Measurements from ENCODE around the gene PPM1B. TPM values are rescaled to one million over a fixed set of nuclear protein-coding genes. Genes with fewer than 3 reads are reported as not detected.

PPM1B gene
- 10 to 100 TPM; 46.0 to 89.5 (median 78.8) TPM for total RNA-seq
- 10 to 100 TPM; 52.0 to 74.7 TPM for polyA plus RNA-seq
- total RNA-seq: 18.6 reads per million, percentile 49 among the genes with 10 or more reads in this experiment

DNA sequence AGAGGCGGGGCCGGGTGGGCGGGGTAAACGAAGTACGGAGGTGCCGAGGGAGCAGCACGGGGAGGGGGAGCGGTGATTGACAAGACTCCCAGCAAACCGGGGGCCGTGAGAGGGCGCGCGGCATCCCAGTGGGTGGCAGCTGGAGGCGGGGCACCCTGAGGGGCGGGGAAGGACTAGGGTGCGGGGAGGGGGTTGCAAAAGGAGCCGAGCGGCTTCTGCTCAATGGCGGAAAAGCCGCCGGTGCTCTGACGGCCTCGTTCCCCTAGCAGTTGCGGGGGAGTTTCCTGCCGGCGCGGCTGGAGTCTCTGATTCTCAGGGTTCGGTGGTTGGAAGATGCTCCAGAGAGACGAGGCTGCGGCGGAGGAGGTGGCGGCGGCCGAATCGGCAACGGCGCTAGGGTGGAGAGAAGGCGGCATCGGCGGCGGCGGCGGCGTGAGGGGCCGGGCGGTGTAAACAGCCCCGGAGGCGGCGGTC lies at the start of gene PPM1B:
Gene PPM1B, plus strand, starts transcription at position 195 of the 474 bp plus-strand sequence. CDS start 32,325 bp downstream, outside the sequence.
- ATAC-seq (peak; percentile 85), DNase-seq (peak in 4 of 9 donors; percentile 96 to 99 (median 98))
- Mint-ChIP-seq H3K27me3 (no peaks in the 10 kb centered on the region), H3K27ac (peak within 1 kb of the TSS; percentile 99 to 100 (median 100)), H3K4me1 (peaks cover 34 to 44% (median 41%) of the 10 kb centered on the region in 7 donors), H3K4me3 (peak within 1 kb of the TSS; percentile 92 to 100 (median 98)), H3K36me3 (peaks cover 0 to 15% (median 5%) of the 10 kb centered on the region in 5 donors), H3K9me3 (peaks cover 0 to 6% (median 2%) of the 10 kb centered on the region in 11 donors)
- peaks cover 0 to 7% (median 0%) of the 10 kb centered on the region in 3 experiments for H3K36me3 ChIP-seq (ENCODE audit: control insufficient read depth in 2 of 3, insufficient read depth in 3 of 3, low read length in 3 of 3)
- peak within 1 kb of the TSS; percentile 96 for H3K27ac ChIP-seq (ENCODE audit: low read depth, low read length)
- CTCF ChIA-PET: no interaction called here
- intact Hi-C loops (cut with micrococcal nuclease): loop anchor here (1.0 to 5.0 kb wide), 17 partner anchors 48 to 1807 kb away; partner anchors contain the start of genes CAMKMT (in 2 of the 2), DYNC2LI1 (in 2 of the 2), PREPL (in 2 of the 2) and PRKCE (in 2 of the 2)
- no peaks in the 10 kb centered on the region for H3K9me3 ChIP-seq (ENCODE audit: control insufficient read depth in 2 of 3, low read length in 3 of 3)
- H3K4me3 ChIP-seq (ENCODE audit: low read length): peak within 1 kb of the TSS; percentile 83
- no peaks in the 10 kb centered on the region for H3K27me3 ChIP-seq (ENCODE audit: control insufficient read depth in 2 of 2, insufficient read depth in 2 of 2, low read length in 2 of 2)
- POLR2A ChIA-PET: interaction anchor here (0.6 to 3.8 kb wide), 11 partner anchors 13 to 249 kb away, joined by 3 to 55 read pairs (median 6); partner anchors contain the start of genes CAMKMT and PREPL
- H3K4me1 ChIP-seq (ENCODE audit: control insufficient read depth in 2 of 2, insufficient read depth in 2 of 2, low read length in 2 of 2): peaks cover 19 to 32% of the 10 kb centered on the region in 2 donors

DNA sequence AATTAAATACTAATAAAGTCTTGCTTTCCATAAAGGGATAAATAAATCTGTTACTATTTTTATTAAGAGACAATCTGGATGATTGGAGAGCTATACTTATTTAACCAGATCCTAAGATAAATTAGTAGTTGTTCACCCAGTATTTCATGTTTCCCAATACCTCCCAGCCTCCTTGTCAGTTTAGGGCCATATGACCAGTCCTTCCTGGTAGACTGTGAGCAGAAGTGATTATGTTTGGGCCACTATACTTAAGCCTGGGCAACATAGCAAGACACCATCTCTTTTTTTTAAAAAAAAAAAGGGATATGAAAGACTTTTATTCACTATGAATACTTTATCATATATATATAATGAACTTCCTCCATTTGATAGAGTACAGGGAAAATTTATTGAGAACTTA lies 48.8 kb upstream of the PPM1B start:
- ChIA-PET CTCF (interaction anchor here (0.8 kb wide), 1 partner anchor 129 kb away, joined by 5 read pairs; no protein-coding TSS in a partner anchor), POLR2A (interaction anchor here (1.0 to 2.7 kb wide), 3 partner anchors 49 to 523 kb away, joined by 4 to 16 read pairs (median 5); partner anchors contain the start of genes CAMKMT, PPM1B and PREPL)
- Histone ChIP-seq H3K27ac (ENCODE audit: low read depth, low read length) (no peak overlapping the region), H3K27me3 (ENCODE audit: control insufficient read depth in 2 of 2, insufficient read depth in 2 of 2, low read length in 2 of 2) (no peaks in the 10 kb centered on the region), H3K9me3 (ENCODE audit: control insufficient read depth in 2 of 3, low read length in 3 of 3) (no peaks in the 10 kb centered on the region), H3K4me1 (ENCODE audit: control insufficient read depth in 2 of 2, insufficient read depth in 2 of 2, low read length in 2 of 2) (peaks cover 5 to 7% of the 10 kb centered on the region in 2 donors), H3K4me3 (ENCODE audit: low read length) (no peak overlapping the region), H3K36me3 (ENCODE audit: control insufficient read depth in 2 of 3, insufficient read depth in 3 of 3, low read length in 3 of 3) (no peaks in the 10 kb centered on the region)
- H3K4me1 Mint-ChIP-seq: peaks cover 8 to 39% (median 20%) of the 10 kb centered on the region in 7 donors
- intact Hi-C loops (cut with micrococcal nuclease): loop anchor here in 1 of 2 donors (1.0 kb wide), 3 partner anchors 33 to 242 kb away; partner anchors contain the start of gene PPM1B
- peak overlapping the region in 1 of 10 donors; percentile 71 for H3K4me3 Mint-ChIP-seq
- no peaks in the 10 kb centered on the region for H3K36me3 Mint-ChIP-seq
- H3K27me3 Mint-ChIP-seq: peaks cover 0 to 6% (median 0%) of the 10 kb centered on the region in 5 donors
- H3K27ac Mint-ChIP-seq: no peak overlapping the region
- no peaks in the 10 kb centered on the region for H3K9me3 Mint-ChIP-seq
- DNase-seq (no peak), ATAC-seq (no peak)

DNA sequence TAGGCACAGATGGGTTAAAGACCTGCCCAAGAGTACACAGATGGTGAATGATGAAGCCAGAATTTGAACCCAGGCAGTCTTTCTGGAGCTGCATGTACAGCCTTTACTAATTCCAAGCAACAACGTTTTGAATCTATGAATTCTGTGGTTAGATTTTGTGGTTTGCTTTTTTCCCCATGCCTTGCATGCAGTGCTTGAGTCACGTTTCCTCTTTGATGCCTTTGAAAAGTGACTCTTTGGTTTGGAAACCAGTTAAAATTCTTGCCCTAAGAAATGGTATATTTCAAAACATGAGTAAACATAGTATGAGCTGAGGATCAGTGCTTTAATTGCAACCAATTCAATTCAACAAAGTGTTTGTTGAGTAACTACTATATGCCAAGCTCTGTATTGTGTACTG lies 48.2 kb upstream of the PPM1B start:
- DNase-seq (peak in 8 of 9 donors; percentile 27 to 82 (median 54)), ATAC-seq (peak; percentile 84)
- Histone ChIP-seq H3K4me3 (ENCODE audit: low read length) (no peak overlapping the region), H3K36me3 (ENCODE audit: control insufficient read depth in 2 of 3, insufficient read depth in 3 of 3, low read length in 3 of 3) (no peaks in the 10 kb centered on the region), H3K27me3 (ENCODE audit: control insufficient read depth in 2 of 2, insufficient read depth in 2 of 2, low read length in 2 of 2) (no peaks in the 10 kb centered on the region), H3K27ac (ENCODE audit: low read depth, low read length) (no peak overlapping the region), H3K4me1 (ENCODE audit: control insufficient read depth in 2 of 2, insufficient read depth in 2 of 2, low read length in 2 of 2) (peaks cover 5 to 7% of the 10 kb centered on the region in 2 donors), H3K9me3 (ENCODE audit: control insufficient read depth in 2 of 3, low read length in 3 of 3) (no peaks in the 10 kb centered on the region)
- Mint-ChIP-seq H3K4me1 (peaks cover 8 to 39% (median 20%) of the 10 kb centered on the region in 7 donors), H3K27ac (peak overlapping the region in 2 of 9 donors; percentile 20 to 46), H3K36me3 (no peaks in the 10 kb centered on the region), H3K27me3 (peaks cover 0 to 6% (median 0%) of the 10 kb centered on the region in 5 donors), H3K9me3 (no peaks in the 10 kb centered on the region), H3K4me3 (peak overlapping the region in 6 of 10 donors; percentile 16 to 71 (median 50))
- ChIA-PET CTCF (no interaction called here), POLR2A (interaction anchor here (0.8 to 2.7 kb wide), 4 partner anchors 48 to 524 kb away, joined by 3 to 16 read pairs (median 4); partner anchors contain the start of genes CAMKMT, PPM1B and PREPL)
- intact Hi-C loops (cut with micrococcal nuclease): loop anchor here in 1 of 2 donors (1.0 kb wide), 3 partner anchors 33 to 242 kb away; partner anchors contain the start of gene PPM1B

DNA sequence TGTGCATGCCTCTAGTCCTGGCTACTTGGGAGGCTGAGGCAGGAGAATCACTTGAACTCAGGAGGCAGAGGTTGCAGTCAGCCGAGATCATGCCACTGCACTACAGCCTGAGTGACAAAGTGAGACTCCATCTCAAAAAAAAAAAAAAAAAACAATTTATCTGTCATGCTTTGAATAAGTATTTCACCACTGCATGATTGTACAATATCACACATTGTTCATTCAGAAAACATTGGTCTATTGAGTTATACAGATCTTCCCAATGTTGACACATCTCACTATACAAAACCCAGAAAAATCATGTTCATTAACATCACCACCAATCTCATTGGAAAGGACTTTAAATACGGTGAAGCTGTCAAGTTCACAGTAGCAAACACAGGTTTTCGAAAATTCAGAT lies 46.8 kb upstream of the PPM1B start:
- Histone ChIP-seq H3K27me3 (ENCODE audit: control insufficient read depth in 2 of 2, insufficient read depth in 2 of 2, low read length in 2 of 2) (no peaks in the 10 kb centered on the region), H3K9me3 (ENCODE audit: control insufficient read depth in 2 of 3, low read length in 3 of 3) (no peaks in the 10 kb centered on the region), H3K27ac (ENCODE audit: low read depth, low read length) (no peak overlapping the region), H3K4me3 (ENCODE audit: low read length) (no peak overlapping the region), H3K4me1 (ENCODE audit: control insufficient read depth in 2 of 2, insufficient read depth in 2 of 2, low read length in 2 of 2) (peaks cover 5 to 7% of the 10 kb centered on the region in 2 donors), H3K36me3 (ENCODE audit: control insufficient read depth in 2 of 3, insufficient read depth in 3 of 3, low read length in 3 of 3) (no peaks in the 10 kb centered on the region)
- DNase-seq: no peak
- CTCF ChIA-PET: interaction anchor here (0.7 kb wide), 1 partner anchor 37 kb away, joined by 3 read pairs; no protein-coding TSS in a partner anchor
- peaks cover 8 to 39% (median 20%) of the 10 kb centered on the region in 7 donors for H3K4me1 Mint-ChIP-seq
- no peaks in the 10 kb centered on the region for H3K36me3 Mint-ChIP-seq
- peak overlapping the region in 1 of 9 donors; percentile 17 for H3K27ac Mint-ChIP-seq
- POLR2A ChIA-PET: no interaction called here
- intact Hi-C loops (cut with micrococcal nuclease): no loop called here
- H3K4me3 Mint-ChIP-seq: no peak overlapping the region
- peaks cover 0 to 13% (median 0%) of the 10 kb centered on the region in 5 donors for H3K27me3 Mint-ChIP-seq
- ATAC-seq: no peak
- no peaks in the 10 kb centered on the region for H3K9me3 Mint-ChIP-seq

- peaks cover 5 to 28% (median 18%) of the 10 kb centered on the region in 7 donors for H3K4me1 Mint-ChIP-seq
- Histone ChIP-seq H3K4me1 (ENCODE audit: control insufficient read depth in 2 of 2, insufficient read depth in 2 of 2, low read length in 2 of 2) (peaks cover 5 to 7% of the 10 kb centered on the region in 2 donors), H3K27me3 (ENCODE audit: control insufficient read depth in 2 of 2, insufficient read depth in 2 of 2, low read length in 2 of 2) (no peaks in the 10 kb centered on the region), H3K9me3 (ENCODE audit: control insufficient read depth in 2 of 3, low read length in 3 of 3) (no peaks in the 10 kb centered on the region), H3K4me3 (ENCODE audit: low read length) (no peak overlapping the region), H3K27ac (ENCODE audit: low read depth, low read length) (no peak overlapping the region), H3K36me3 (ENCODE audit: control insufficient read depth in 2 of 3, insufficient read depth in 3 of 3, low read length in 3 of 3) (no peaks in the 10 kb centered on the region)
- intact Hi-C loops (cut with micrococcal nuclease): no loop called here
- ChIA-PET CTCF (no interaction called here), POLR2A (no interaction called here)
- ATAC-seq (no peak), DNase-seq (no peak)
- no peaks in the 10 kb centered on the region for H3K9me3 Mint-ChIP-seq
- H3K36me3 Mint-ChIP-seq: no peaks in the 10 kb centered on the region
- no peak overlapping the region for H3K27ac Mint-ChIP-seq
- H3K27me3 Mint-ChIP-seq: peaks cover 0 to 13% (median 0%) of the 10 kb centered on the region in 5 donors
- no peak overlapping the region for H3K4me3 Mint-ChIP-seq
Observed at GRCh38 chr2:44124500-44124899, 44.2 kb upstream of the PPM1B start.

GRCh38 chr2:44126106-44126797 lies 42.4 kb upstream of the PPM1B start:
- Mint-ChIP-seq H3K4me3 (no peak overlapping the region), H3K27ac (peak overlapping the region in 1 of 9 donors; percentile 20), H3K27me3 (peaks cover 0 to 13% (median 0%) of the 10 kb centered on the region in 5 donors), H3K4me1 (peaks cover 0 to 12% (median 9%) of the 10 kb centered on the region in 7 donors), H3K9me3 (peaks cover 0 to 4% (median 1%) of the 10 kb centered on the region in 11 donors), H3K36me3 (peaks cover 0 to 3% (median 0%) of the 10 kb centered on the region in 5 donors)
- Histone ChIP-seq H3K9me3 (ENCODE audit: control insufficient read depth in 2 of 3, low read length in 3 of 3) (no peaks in the 10 kb centered on the region), H3K27me3 (ENCODE audit: control insufficient read depth in 2 of 2, insufficient read depth in 2 of 2, low read length in 2 of 2) (no peaks in the 10 kb centered on the region), H3K4me1 (ENCODE audit: control insufficient read depth in 2 of 2, insufficient read depth in 2 of 2, low read length in 2 of 2) (no peaks in the 10 kb centered on the region), H3K27ac (ENCODE audit: low read depth, low read length) (no peak overlapping the region), H3K36me3 (ENCODE audit: control insufficient read depth in 2 of 3, insufficient read depth in 3 of 3, low read length in 3 of 3) (no peaks in the 10 kb centered on the region), H3K4me3 (ENCODE audit: low read length) (no peak overlapping the region)
- intact Hi-C loops (cut with micrococcal nuclease): no loop called here
- ATAC-seq (no peak), DNase-seq (no peak)
- CTCF ChIA-PET: no interaction called here
- POLR2A ChIA-PET: interaction anchor here (1.1 kb wide), 1 partner anchor 28 kb away, joined by 3 read pairs; no protein-coding TSS in a partner anchor
